Mucosa of gallbladder (tissue), 1 donor: ENCODE data around the gene ROR2. TPM values are rescaled to one million over a fixed set of nuclear protein-coding genes. Genes with fewer than 3 reads are reported as not detected.
A peak's percentile ranks its signal among the peaks of the same experiment; 100 is the strongest.
"Not testable (repeated sequence)": the region's sequence is repeated elsewhere in the genome, so short reads cannot be mapped to it uniquely, and the experiment has no call there.

ENCODE experiments used
- DNase-seq: peaks from one replicate; pipeline ENCODE4 v3.0.0-alpha.2; 2020; ENCODE audit warnings: low spot score
- total RNA-seq: library from RNA; stranded (reverse); gene quantifications from one replicate; pipeline ENCODE4 v1.2.1, GENCODE V29; 2021
- donor health status: DM: no; HTN: no; CAD: no.

Gene ROR2
- 21.5 TPM for total RNA-seq

DNA sequence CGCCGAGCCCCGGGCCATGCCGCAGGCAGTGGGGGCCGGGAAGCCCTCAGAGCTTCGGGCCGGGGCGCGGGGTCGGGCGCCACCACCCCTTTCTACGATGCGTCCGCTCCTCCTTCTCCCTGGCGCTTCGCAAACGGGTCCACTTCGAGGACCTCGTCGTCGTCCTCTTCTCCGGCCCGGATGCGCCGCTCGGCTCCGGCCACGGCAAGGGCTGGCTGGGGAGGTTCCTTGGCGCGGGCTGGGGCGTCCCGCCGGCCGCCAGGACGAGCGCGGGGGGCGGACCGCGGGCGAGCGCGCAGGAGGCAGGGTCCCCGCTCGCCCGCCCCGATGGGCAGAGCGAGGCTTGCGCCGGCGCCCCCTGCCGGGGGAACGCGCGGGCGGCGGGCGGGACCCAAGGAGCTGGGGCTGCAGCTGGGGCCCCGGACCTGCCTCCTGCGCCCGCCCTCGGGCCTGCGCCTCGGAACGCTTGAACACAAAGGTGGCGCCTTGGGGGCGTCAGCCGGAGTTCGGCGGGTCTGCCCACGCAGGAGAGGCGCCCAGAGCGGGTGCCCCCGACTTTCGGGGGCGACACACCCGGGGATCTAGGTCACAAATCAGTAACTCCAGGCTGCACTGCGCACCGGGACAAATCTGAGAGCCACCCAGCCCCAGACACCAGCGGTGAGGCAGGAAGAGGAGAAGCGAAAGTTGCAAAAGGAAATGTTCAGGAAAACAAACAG, at the start of gene ROR2:
Gene ROR2, minus strand, starts transcription at position 283 of the 719 bp plus-strand sequence.
- DNase-seq: peak; percentile 63

DNA sequence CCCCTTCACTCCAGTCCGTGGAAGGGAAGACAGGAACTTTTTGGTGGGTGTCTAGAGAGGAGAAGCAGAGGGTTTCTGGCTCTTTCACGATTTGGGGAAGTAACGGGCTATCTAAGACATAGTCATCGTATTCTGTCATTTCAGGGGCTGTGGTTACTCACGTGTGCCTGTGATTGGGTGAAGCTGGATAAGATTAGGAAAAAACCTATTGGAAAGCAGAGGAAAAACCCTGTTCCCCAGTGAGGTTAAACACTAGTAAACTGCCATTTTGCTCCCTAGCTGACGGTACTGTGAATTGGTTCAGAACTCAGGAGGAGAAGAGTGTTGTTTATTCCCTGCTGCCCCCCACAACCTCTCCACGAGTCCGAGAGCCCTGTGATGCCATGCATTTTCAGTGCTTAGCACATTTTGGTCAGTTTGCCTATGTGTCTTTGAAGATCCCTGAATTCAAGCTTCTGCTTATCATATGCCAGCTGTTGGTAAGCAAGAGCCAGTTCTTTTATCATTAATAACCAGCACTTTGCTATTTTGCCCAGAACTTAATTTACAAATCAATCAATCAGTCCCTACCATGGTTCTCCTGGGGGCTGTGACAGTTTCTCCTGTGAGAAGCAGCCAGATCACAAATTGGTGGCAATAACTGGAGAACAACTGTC, 45.1 kb upstream of the ROR2 start:
- DNase-seq: no peak

DNA sequence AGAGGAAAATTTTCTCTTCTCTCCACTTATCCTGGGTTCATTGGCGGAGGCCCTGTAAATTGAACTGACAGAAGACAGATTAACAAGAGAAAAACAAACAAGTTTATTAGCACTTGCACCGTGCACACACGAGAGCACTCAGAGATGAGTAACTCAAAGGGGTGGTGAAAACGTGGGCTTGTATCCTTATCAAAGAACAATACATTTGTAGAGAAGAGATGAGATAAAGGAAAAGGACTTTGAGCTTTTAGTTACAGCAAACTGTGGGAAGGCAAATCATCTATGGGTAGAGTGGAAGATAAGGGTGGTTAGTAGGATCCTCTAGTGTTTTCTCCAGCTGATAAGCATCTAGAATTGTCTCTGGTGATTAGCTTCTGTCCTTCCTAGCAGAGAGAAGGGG, 44.4 kb upstream of the ROR2 start:
- no peak for DNase-seq

DNA sequence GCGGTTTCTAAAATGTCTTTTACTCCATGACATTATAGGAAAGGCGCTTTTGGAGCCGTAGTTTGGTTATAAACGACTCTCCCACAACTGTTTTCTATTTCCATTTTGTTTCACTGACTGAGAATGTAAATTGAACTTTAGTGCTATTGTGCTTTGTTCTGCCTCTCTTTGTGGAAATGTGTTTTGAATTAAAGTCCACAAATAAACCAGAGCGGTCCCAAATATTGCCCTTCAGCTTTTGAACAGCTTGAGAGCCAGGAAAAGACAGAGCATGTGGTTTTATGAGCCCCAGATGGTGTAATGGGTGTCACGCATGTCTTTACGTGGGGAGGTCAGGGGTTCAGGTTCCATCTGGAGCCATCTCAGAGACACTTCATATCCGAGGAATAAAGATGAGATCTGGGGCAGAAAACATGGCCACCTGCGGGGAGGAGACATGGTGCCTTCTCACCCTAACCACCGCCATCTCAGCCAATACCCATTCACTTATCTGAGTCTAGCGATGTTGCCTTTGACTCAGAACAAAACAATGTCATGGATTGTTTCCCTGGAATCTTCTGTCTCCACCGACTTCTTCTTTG, 42.5 kb upstream of the ROR2 start:
- no peak for DNase-seq

DNA sequence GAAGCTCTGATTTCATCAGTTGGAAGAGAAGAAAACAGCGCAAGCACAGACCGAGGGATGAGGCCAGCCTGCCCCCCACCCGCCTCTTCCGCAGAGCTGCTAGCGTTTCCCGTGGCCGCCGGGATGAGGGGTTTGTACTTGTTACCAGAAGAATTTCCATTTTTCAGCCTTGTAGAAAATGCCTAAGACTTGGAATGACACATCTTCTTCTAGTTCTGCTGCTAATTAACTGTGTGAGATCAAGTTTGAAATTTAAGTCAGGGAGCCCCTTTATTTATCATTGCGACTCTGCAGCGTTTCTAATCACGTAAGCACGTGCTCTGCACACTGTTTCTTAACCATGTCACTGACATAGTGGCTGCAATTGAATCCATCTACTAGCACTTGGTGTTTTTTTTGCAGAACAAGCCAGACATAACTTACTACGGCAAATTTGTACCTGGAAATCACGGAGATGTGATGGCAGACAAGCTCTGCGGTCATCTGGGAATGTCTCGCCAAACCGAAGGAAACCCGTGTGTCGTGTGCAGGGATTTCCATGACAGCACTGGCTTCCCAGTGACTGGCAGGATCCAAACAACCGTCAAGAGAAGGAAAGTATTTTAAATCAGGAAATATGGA, 41.8 kb upstream of the ROR2 start:
- DNase-seq: no peak

DNA sequence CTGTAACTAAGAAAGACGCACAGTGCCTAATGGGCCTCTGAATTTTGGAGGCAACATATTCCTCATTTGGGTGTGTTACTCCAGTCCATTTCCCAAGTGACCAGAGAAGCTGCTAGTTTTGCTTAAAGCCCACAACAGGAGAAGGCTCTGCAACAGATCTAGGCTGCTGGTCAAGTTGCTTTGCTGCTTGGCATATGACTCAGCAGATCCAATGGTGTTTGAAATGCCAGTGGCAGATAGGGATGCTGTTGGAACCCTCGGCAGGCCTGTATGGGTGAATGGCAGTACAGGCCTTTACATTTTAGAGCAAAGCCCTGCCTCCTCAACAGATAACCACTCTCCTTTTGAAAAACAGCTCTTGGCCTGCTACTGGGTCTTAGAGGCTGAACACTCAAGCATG, 36.2 kb upstream of the ROR2 start:
- no peak for DNase-seq

DNA sequence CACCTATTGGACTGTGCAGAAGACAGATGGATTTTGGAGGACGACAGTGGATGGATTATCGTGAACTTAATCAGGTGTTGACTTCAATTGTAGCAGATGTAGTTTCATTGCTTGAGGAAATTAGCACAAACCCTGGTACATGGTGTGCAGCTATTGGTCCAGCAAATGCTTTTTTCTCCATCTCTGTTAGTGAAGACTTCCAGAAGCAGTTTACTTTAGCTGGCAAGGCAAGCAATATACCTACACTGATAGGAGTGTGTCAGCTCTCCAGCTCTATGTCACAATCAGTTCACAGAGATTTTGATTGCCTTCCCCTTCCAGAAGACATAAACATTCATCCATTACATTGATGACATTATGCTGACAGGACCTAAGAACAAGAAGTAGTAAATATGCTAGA, 35.7 kb upstream of the ROR2 start:
- no peak for DNase-seq

DNA sequence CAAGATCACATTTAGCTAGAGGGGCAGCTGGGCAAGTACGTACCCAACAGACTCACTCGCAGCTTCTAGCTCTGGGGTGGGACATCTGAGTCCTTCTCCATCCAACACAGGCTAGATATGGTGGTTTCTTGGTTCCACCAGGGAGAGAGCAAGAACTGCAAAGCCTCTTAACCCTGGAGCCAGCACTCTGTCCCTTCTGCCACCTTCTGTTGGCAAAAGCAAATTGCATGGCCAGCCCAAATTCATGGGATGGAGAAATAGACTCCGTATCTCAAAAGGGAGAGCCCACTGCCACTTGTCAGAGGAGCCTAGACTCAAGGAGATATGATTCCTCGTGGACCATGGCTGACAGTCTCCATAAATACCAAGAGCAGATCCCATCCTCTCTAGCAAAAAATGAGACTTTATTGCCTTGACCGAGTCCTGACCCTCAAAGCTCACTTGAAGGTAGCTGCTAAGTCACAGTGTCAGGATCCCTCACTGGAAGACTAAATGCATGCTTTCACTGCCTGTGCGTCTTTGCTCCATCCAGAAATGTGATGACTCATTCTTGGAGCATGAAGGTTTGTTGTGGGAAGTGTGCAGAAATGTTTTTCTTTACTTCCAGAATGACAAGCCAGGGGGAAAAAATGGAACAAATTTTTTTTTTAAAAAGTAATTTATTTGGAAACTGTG, 28.8 kb upstream of the ROR2 start:
- DNase-seq: no peak

DNA sequence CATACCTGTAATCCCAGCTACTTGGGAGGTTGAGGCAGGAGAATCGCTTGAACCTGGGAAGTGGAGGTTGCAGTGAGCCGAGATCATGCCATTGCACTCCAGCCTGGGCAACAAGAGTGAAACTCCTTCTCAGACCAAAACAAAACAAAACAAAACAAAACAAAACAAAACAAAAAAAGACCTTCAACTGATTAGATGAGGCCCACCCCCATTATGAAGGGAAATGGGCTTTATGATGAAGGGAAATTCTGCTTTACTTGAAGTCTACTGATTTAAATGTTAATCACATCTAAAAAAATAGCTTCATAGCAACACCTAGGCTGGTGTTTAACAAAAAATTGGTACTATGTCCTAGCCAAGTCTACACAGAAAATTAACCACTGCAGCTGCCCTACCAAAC, 25.2 kb upstream of the ROR2 start:
- not testable (repeated sequence) for DNase-seq

DNA sequence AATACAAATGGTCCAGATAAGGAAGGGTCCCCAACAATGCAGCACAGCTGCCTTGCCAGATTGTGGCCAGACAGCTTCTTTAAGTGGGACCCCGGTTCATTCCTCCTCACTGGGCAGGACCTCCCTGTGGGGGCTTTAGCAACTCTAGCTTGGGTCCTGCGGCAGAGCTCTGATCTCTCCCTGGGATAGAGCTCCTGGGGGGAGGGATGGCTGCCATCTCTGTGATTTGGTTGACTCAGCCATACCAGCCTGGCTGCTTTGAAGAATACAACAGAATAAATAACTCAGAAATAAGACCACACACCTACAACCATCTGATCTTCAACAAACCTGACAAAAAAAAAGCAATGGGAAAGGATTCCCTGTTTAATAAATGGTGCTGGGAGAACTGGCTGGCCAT, 22.7 kb upstream of the ROR2 start:
- DNase-seq: no peak

DNA sequence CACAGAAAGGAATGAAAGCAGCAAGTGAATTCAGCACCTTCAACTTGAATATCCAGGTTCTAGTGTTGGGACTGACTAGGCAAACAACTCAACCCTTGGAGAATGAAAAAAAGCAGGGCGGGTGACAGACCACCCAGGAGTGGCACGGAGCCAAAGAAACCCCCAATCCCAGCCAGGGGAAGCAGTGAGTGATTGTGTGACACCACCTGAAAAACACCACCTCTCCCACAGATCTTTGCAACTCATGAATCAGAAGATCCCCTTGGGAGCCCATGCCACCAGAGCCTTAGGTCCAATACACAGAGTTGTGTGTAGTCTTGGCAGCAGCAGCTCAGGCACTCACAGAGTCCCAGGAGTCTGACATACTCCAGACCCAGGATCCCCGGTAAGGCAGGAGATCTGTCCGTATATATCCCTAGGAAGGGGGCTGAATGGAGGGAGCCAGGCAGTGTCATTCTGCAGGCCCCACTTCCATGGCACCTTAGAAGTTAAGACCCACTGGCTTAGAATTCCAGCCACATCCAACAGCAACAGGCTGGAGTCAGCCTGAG, 22.1 kb upstream of the ROR2 start:
- DNase-seq: no peak

DNA sequence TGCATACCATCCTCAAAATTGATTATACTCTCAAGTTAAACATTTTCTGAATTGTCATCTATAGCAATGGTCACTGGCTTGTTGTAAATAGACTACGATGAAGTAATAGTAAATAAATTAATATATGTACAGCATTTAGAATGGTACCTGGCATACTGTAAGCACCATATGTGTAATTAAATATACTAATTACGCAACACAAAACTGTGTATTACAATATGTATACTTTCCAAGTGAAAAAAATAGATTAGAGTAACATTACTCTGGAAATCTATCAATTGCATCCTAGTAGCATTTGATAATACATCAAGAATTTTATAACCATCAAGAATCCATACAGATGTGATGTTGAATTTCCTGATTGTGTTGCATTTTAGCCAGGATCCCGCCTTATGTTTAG, 17.2 kb upstream of the ROR2 start:
- no peak for DNase-seq

DNA sequence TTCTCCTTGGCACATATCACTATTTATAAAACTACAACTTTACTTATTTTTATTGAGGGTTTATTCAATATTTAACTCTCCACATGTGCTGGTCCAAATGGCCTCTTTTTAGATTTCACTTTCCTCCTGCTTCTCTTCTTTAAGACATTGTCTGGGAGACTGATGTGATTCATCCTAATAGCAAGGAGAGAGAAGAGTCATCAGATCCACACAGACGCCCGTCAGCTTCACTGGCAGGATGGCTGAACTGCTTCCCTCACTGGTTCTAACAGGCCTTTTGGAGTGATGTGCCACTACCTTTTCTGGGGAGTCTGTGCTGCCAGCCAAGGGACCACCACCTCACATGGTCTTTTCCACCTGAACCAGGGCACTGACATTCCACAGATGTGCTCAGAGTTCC, 16.5 kb upstream of the ROR2 start:
- DNase-seq: no peak

DNA sequence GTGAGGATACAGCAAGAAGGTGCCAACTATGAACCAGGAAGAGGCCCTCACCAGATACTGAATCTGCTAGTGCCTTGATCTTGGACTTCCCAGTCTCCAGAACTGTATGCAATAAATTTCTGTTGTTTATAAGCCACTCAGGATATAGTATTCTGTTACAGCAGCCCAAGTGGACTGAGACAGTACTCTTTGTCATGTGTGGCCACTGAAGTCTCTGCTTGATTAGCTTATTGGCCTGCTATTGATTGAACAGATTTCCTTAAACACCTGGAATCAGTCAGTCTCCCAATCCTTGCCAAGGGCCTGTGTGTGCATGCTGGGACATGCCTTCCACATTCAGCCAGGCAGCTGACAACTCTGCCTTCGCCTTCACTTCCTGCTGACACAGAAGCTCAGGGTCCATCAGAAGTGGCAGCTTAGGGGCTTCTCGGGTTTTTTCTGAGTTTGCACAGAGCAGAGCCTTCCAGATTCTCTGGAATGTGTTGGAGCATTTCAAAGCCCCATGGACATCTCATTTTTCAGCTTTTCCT, 13.7 kb upstream of the ROR2 start:
- DNase-seq: no peak

DNA sequence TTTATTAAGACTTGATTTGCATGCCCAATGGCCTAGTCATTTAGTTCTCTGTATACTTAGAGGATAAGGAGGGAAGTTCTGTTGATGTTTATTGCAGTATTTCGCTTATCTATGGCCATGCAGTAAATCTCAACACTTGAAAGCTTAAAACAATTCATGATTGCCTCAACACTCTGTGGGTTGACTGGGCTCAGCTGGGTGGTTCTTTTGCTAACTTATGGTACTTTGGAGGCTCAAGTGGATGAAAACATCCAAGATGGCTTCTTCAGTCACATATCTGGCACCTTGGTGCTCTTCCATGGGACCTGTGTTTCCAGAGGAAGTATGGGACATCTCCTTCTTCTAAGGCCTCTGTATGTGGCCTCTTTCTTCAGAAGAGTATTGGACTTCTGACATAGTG, 10.3 kb upstream of the ROR2 start:
- no peak for DNase-seq

DNA sequence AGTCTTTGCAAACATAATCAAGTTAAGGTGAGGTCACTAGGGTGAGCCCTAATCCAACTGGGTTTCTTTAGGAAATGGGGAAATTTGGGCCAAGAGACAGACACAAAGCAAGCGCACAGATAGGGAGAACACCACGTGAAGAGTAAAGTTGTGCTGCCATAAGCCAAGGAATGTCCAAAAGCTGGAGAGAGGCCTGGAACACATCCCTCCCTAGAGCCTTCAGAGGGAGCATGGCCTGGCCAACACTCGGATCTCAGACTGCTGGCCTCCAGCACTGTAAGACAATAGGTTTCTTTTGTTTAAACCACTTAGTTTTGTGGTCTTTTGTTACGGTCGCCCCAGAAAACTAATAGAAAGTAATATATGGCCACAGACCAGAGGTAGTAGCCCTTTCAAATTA, 8.1 kb upstream of the ROR2 start:
- DNase-seq: no peak

DNA sequence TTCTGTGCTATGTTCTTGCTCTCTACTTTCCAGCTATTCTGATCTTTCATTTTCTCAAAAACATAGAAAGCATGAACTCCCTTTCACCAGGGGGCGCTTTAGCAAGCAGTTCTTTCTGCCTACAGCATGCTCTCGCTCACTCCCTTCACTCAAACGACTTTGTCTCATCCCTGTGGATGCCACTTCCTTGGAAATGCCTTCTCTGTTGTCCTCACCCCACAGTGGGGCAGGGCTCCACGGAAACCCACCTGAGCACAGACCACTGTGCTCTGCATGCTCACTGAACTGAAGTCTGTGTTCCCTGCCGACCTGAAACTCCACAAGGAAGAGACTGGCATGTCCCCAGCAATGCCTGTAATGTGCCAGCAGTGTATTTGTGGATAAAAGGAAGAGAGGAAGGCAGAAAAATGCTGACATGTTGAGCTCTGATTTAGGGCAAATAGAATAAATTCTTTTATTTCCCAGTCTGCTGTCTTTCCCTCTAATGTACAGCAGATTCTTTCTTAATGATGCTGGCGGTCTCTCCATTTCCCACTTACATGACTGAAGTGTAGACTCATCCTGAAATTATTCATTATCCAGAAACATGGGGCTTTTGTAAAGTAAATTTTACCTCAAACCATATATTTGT, 4.9 kb upstream of the ROR2 start:
- peak; percentile 59 for DNase-seq

DNA sequence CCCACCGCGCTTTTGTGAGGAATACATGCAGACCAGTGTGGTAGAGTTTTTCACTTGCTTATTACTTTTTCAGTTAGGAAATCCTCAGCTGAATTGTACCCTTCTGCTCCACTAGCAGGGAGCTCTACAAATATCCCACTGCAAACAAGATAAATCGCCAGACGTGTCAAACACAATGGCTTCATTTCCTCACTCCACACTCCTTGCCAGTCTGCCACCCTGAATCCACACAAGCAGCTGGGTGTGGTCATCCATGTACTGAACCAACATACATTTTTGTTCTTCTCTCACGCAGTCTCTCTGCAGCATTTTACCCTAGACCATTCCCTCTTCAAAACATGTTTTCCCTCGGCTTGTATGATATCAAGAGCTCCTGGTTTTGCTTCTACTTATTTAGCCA, 3.7 kb upstream of the ROR2 start:
- no peak for DNase-seq

DNA sequence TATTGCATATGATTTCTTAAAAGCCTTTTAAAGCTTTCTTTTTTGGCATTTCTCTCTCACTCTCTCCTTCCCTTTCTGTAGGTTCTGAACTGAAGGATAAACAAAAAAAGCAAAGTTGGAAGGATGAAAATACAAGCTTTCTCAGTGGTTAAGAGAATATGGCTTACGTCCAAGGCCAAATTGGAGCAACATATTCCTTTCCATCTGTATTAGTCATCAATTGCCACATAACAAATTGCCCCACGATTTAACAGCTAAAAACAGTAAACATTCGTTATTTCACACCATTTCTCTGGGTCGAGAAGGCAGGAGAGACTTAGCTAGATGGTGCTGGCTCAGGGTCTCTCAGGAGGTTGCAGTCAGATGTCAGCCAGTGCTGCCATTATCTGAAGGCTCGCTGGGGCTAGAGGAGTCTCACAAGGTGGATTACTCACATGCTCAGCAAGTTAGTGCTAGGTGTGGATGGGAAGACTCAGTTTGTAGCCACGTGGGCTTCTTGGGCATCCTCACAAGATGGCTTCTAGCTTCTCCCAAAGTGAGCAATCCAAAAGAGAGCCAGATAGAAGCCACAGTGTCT, 2.0 kb upstream of the ROR2 start:
- DNase-seq: no peak

DNA sequence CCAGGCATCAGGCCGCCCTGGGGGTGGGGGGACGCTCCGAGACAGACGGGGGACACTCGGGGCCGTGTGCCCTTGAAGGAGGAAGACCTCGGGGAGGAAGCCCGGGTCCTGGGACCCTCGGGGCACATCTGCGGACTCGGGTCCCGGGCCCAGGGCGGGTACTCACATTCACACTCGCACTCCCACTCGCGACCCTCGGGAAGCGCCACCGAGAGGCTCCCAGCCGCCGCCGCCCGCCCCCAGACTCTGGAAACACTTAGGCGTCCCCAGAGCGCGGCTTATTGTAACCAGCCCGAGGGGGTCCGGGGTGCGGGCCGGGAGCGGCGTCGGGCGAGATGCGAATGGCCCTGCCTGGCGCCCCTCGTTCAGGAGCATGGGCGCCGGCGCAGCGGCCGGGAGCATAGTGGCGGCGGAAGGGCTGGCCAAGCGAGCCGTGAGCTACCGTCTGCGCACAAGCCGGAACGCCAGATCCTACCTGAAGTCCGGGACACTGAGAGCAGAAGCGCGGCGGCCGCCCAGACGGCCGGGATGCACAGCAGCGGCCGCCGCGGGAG, 559 bp downstream of the ROR2 start:
- no peak for DNase-seq
